ENCODE data around the gene ZNF786. TPM values are rescaled to one million over a fixed set of nuclear protein-coding genes. Genes with fewer than 3 reads are reported as not detected.

Gene ZNF786
- total and polyA plus RNA-seq, 10 of the 15 experiments (the other 5 are each of a cell fraction or from before 2014, with no cell fraction given): 0.47 to 7.0 (median 4.2) TPM

GRCh38 chr7:149036676-149037075 lies 53.8 kb downstream of the ZNF786 start:
- ChIA-PET POLR2A (no interaction called here), SMC1A (ENCODE audit: uncharacterized antibody, unreplicated experiment) (no interaction called here), CTCF (interaction anchor here (1.2 kb wide), 1 partner anchor 31 kb away, joined by 4 read pairs; no protein-coding TSS in a partner anchor), RAD21 (ENCODE audit: unreplicated experiment) (no interaction called here)
- Histone ChIP-seq H3K4me1 (ENCODE audit: control insufficient read depth, insufficient read depth, low read length) (no peaks in the 10 kb centered on the region), H3K9ac (ENCODE audit: control insufficient read depth, insufficient read depth, low read length) (no peak overlapping the region), H3K27me3 (replicated peaks in 1 of 2; ENCODE audit: control insufficient read depth in 2 of 2, insufficient read depth in 2 of 2, low read length in 1 of 2) (no peaks in the 10 kb centered on the region; a peak in 1 of 4 replicates), H3K27ac (ENCODE audit: control insufficient read depth, insufficient read depth) (no peak overlapping the region), H4K20me1 (ENCODE audit: control insufficient read depth, insufficient read depth) (no peaks in the 10 kb centered on the region), H3K4me3 (no peak overlapping the region), H2AFZ (ENCODE audit: control insufficient read depth, low read depth, low read length) (no peak overlapping the region), H3K36me3 (ENCODE audit: control insufficient read depth in 2 of 2, insufficient read depth in 2 of 2, low read length in 1 of 2) (no peaks in the 10 kb centered on the region), H3K4me2 (ENCODE audit: control insufficient read depth, insufficient read depth) (no peak overlapping the region), H3K79me2 (ENCODE audit: control insufficient read depth, insufficient read depth, low read length) (no peaks in the 10 kb centered on the region), H3K9me3 (replicated peaks; ENCODE audit: control insufficient read depth, insufficient read depth, low read length) (peaks cover 2% of the 10 kb centered on the region; the same call in 2 of the 3 replicates)
- intact Hi-C loops (cut with micrococcal nuclease; ENCODE audit: unreplicated experiment): no loop called here
- FAIRE-seq (no peak), DNase-seq (ENCODE audit: low read depth, low spot score) (no peak), ATAC-seq (no peak)
- no peak for TF ChIP-seq BCL3 (IDR thresholded peaks at IDR 0.05; ENCODE audit: borderline replicate concordance, insufficient read depth, low read depth, low read length, poor library complexity, severe bottlenecking)
- TF ChIP-seq KAT2A (conservative IDR thresholded peaks at IDR 0.05; ENCODE audit: control insufficient read depth, low read depth, low read length): no peak
- no peak for TF ChIP-seq E2F4 (IDR thresholded peaks at IDR 0.05; ENCODE audit: low read depth, low read length)
- TF ChIP-seq ZNF24 (IDR thresholded peaks at IDR 0.05): no peak
- no peak for TF ChIP-seq ZNF207 (IDR thresholded peaks at IDR 0.05; ENCODE audit: borderline replicate concordance)
- TF ChIP-seq KDM1A (IDR thresholded peaks at IDR 0.05; ENCODE audit: borderline replicate concordance): no peak
- no peak for TF ChIP-seq CEBPZ (IDR thresholded peaks at IDR 0.05; ENCODE audit: low read depth, low read length)
- no peak for TF ChIP-seq ETV6 (conservative IDR thresholded peaks at IDR 0.05 in 1 of 2, IDR thresholded peaks at IDR 0.05 in 1 of 2; ENCODE audit: borderline replicate concordance in 1 of 2, low read depth in 1 of 2)
- TF ChIP-seq POU2F2 (IDR thresholded peaks at IDR 0.05; ENCODE audit: borderline replicate concordance, low read depth, low read length): no peak
- TF ChIP-seq SP1 (IDR thresholded peaks at IDR 0.05; ENCODE audit: low read depth, low read length): no peak
- no peak for TF ChIP-seq MTA3 (IDR thresholded peaks at IDR 0.05; ENCODE audit: borderline replicate concordance, low read length)
- TF ChIP-seq ASH2L (IDR thresholded peaks at IDR 0.05; ENCODE audit: borderline replicate concordance, low read depth): no peak
- no TSS peak for BruUV-seq (replicated peaks)
- 100% methylated on average over 1 of the region's 1 CpG for WGBS (ENCODE audit: insufficient coverage, insufficient replicate concordance, low lambda C conversion rate, missing lambda C conversion rate)
- in situ Hi-C loops (cut with MboI): no loop called here
